Stimulated activated naive CD8-positive, alpha-beta T cell treated with anti-CD3 and anti-CD28 coated beads, Interleukin-15, Interleukin-2, amounts not matched to agents 100 ng/mL and 50 ng/mL, for 24 hours (primary cell): Measurements from ENCODE around the gene CCDC51.

Experiments
- H3K27ac Mint-ChIP-seq: one replicate; pipeline ENCODE4 v1.8.0; 2021; ENCODE audit warnings: mild to moderate bottlenecking, mixed read lengths
- H3K27me3 Mint-ChIP-seq: one replicate; pipeline ENCODE4 v1.8.0; 2021; ENCODE audit warnings: mixed read lengths
- H3K36me3 Mint-ChIP-seq: one replicate; pipeline ENCODE4 v1.8.0; 2021; ENCODE audit warnings: low read depth, mixed read lengths
- H3K4me1 Mint-ChIP-seq: one replicate; pipeline ENCODE4 v1.8.0; 2021; ENCODE audit warnings: low read depth, mixed read lengths
- H3K4me3 Mint-ChIP-seq: one replicate; pipeline ENCODE4 v1.8.0; 2021; ENCODE audit warnings: mild to moderate bottlenecking, mixed read lengths
- H3K9me3 Mint-ChIP-seq: one replicate; pipeline ENCODE4 v1.8.0; 2021; ENCODE audit warnings: mixed read lengths

The CCDC51 gene

DNA sequence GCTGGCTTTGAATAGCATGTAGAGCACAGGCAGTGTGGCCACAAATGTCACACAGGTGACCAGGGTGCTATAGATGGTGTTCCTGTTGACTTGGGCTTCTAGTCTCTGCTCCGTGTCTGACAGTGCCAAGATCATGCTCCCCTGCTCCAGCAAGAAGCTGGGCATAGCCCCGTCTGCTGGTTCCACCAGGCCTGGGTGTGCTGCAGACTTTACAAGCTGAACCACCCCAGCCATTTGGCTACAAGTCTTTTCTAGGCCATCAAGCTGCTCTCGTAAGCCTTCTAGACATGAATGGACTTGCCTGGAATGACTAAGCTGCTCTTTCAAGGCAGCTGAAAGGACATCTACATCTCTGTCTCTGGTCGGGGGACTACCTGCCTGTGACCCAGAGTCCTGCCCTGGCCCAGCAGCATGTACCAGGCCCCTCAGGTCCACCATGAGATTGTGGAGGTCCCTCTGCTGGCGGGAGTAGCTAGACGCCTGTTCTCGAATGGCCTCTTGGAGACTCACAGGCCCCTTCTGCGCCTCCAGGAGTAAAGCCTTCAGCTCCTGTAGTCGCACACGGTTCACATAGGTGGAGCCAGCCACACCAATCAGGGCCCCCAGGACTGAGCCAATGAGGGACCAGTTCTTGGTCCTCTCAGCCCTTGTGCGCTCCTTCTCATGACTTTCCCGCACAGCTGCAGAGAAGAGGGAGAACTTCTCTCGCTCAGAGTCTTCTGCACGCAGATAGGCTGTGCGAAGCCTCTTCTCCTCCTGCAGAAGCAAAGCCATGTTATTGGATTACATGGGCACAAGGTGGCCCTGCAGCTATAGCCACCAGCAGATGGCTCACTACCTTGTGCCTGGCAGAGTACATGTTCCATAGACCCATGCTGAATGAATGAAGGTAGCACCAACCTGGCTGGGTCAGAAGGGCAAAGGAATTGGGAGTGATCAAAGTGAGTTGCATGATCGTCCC lies 7.2 kb downstream of the CCDC51 start:
- Mint-ChIP-seq H3K9me3 (no peaks in the 10 kb centered on the region), H3K36me3 (peaks cover 22% of the 10 kb centered on the region), H3K4me1 (peaks cover 7% of the 10 kb centered on the region), H3K27me3 (peaks cover 8% of the 10 kb centered on the region), H3K4me3 (no peak overlapping the region), H3K27ac (no peak overlapping the region)

DNA sequence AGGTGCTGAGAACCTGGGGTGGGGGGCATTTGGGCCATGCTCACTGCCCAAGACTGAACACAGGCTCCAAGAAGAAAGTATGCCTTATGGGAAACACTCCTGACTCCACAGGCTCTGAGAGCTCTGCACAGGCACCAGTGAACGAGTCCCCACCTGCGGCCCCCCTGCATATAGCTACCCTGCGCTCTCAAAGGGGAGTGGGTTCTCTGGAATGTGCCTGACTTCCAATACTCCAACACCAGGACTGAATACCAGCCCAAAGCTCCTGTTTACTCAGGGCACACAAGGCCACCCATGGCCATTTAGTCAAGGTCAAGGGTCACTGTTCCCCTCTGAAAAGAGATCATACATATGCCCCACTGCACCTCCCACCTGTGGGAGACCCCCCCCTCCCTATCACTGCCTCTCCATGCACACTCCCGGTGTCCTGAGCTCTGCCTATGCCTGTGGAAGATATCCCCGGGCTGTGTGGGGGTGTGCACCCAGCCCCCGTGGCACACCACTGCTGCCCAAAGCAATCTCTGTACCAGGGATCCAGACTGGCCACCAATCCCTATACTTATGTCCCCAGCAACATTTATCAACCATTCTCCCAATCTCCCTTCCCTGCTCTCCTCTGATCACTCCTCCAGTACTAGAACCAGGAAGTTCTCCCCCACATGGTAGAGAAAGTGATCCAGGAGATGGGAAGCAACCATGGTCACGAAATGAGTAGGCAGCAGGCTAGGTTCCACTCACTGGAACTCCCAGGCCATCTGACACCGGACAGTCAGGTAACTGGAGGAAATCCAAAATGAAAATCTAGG lies 8.5 kb downstream of the CCDC51 start:
- peaks cover 22% of the 10 kb centered on the region for H3K36me3 Mint-ChIP-seq
- peak overlapping the region; percentile 9 for H3K4me3 Mint-ChIP-seq
- H3K27ac Mint-ChIP-seq, result no peak overlapping the region
- H3K27me3 Mint-ChIP-seq, result peaks cover 8% of the 10 kb centered on the region
- H3K4me1 Mint-ChIP-seq, result peaks cover 5% of the 10 kb centered on the region
- no peaks in the 10 kb centered on the region for H3K9me3 Mint-ChIP-seq

DNA sequence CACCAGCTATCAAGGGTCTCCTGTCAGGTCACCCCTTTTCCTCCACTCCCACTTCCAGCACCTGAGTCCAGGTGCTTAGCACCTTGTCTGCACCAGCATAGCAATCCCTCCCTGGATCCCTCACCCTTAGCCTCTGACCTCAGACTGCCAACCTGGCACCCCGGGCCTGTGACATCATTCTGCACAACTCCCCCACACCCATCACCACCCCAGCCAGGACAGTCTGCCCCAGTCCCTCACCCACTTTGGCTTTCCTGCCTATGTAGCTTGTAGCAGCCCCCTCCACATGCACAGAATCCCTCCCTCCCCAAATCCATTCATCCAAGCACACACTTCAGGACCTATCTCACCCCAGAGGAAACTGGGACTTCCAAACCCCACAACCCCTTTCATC lies 9.2 kb downstream of the CCDC51 start:
- H3K9me3 Mint-ChIP-seq, result no peaks in the 10 kb centered on the region
- peaks cover 5% of the 10 kb centered on the region for H3K4me1 Mint-ChIP-seq
- H3K36me3 Mint-ChIP-seq, result peaks cover 22% of the 10 kb centered on the region
- no peak overlapping the region for H3K27ac Mint-ChIP-seq
- peak overlapping the region; percentile 9 for H3K4me3 Mint-ChIP-seq
- peaks cover 8% of the 10 kb centered on the region for H3K27me3 Mint-ChIP-seq

DNA sequence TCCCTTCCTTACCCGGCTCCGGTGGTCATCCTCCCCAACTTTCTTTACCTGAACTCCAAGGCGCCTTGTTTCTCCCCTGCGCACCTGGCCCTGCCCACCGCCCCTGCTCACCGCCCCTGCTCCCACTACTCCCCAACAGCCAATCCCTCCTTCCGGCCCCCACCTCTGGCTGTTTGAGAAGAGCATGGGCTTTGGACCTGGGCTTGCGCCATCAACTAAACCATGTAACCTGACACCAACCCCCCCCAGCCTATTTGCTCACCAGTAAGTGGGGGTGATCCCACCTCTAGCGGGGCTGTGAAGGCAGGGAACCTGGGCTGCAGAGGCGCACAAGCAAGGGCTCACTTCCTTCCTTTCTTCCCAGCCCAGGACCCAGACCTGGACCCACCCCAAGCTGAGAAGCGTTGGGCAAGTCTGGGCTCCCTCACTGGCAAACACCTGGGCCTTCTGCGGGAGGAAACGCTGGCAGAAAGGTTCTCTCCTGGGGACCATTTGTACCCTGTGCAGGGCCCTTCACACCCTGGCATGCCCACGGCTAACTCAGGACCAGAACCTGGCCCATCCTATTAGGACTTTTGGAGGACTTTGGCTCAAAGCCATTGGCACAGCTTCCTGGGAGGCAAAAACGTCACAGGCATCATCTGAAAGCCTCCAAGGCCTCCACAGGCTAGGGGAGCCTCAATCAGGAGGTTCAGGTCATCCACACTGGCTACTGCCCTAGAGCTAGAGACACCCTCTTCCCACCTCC lies 9.8 kb downstream of the CCDC51 start, which contains the start of gene PLXNB1:
Gene PLXNB1, minus strand, starts transcription at position 127 of the 748 bp plus-strand sequence. CDS start 5,475 bp downstream, outside the sequence.
- Mint-ChIP-seq H3K27ac (peak within 1 kb of the TSS; percentile 36), H3K27me3 (peaks cover 8% of the 10 kb centered on the region), H3K9me3 (no peaks in the 10 kb centered on the region), H3K4me1 (peaks cover 5% of the 10 kb centered on the region), H3K36me3 (peaks cover 22% of the 10 kb centered on the region), H3K4me3 (peak within 1 kb of the TSS; percentile 73)

DNA sequence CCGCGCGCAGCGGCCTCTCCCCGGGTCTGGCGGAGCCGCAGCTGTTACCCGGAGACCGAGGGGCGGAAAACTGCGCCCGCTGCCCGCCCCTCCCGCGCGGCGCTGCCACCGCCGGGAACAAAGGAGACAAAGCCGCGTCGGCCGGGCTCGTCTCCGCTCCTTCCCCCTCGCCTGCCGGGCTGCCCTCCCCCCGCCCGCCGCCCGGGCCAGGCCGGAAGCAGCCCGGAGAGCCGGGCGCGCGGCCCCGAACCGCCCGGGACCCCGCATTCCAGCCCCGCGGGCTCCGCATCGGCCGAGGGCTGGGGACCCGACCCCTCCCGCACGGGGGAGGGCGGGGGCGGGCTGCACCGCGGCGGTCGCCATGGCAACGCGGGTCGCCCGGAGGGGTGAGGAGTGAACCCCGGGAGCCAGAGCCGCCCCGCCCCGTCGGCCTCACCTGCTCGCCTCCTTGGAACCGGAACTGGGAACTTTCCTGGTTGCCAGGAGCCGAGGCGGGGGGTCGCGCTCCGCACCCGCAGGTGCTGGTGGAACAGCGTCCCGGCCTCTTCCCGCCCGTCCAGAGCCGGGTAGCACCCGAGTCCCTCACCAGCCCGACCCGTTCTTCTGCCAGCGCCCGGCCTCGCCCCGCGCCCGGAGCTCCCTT lies 10.5 kb downstream of the CCDC51 start:
- Mint-ChIP-seq H3K4me3 (peak overlapping the region; percentile 73), H3K9me3 (no peaks in the 10 kb centered on the region), H3K27ac (peak overlapping the region; percentile 36), H3K27me3 (peaks cover 8% of the 10 kb centered on the region), H3K36me3 (peaks cover 21% of the 10 kb centered on the region), H3K4me1 (peaks cover 5% of the 10 kb centered on the region)

DNA sequence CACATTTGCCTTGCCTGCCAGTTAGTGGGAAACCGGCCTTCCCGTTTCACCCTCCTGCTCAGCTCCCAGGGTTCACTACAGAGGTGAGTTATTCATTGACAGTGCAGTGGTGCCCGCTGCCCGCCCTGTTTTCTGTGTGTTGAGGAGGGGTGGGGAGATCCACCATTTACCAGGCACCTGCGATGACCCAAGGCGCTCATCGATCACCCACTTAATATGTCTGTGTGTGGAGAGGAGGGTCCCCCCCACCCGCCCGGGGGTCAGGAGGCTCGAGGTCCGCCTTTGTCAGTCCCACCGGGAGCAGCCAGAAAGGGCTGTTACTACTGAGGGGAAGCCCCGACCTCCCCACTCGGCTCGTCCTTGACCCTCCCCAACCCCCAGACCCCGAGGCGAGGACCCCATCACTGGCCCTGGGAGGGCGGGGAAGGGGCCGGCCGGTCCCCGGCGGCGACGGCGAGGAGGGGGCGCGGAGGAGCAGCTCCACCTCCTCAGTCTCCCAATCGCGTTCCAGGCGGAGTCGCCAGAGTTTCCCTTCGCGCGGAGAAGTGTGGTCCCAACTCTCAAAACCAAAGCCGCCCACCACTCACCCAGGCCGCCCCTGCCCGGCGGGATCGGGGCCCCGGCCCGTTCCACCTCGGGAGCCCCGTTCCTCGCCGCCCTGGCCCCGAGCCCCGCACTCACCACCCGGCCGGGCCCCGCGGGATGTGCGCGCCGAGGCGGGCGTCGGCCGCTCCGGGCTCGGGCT lies 11.2 kb downstream of the CCDC51 start:
- peaks cover 14% of the 10 kb centered on the region for H3K36me3 Mint-ChIP-seq
- H3K27ac Mint-ChIP-seq, result no peak overlapping the region
- peak overlapping the region; percentile 41 for H3K4me3 Mint-ChIP-seq
- no peaks in the 10 kb centered on the region for H3K9me3 Mint-ChIP-seq
- no peaks in the 10 kb centered on the region for H3K4me1 Mint-ChIP-seq
- H3K27me3 Mint-ChIP-seq, result peaks cover 8% of the 10 kb centered on the region

DNA sequence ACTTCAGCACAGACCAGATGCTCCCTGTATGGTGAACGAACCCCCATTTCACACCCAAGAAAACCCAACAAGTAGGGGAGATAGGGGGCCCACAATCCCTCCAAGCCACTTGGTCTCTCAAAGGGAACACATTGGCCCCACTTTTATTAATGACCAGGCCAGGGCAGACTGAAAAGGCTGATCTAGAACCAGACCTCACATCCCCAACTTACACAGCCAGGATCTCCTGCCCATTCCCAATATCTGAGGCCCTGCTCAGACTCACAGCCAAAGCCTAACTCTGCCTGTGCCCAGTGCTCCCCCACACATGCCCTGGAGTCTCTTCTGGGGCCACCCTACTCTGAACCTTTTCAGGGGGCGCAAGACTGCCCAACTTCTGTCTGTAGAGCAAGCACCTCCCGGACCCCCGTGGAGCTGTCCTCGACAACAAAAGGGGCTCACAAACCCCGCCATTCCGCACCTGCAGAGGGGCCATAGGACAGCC lies 11.8 kb downstream of the CCDC51 start:
- Mint-ChIP-seq H3K4me1 (no peaks in the 10 kb centered on the region), H3K27ac (no peak overlapping the region), H3K9me3 (no peaks in the 10 kb centered on the region), H3K27me3 (peaks cover 8% of the 10 kb centered on the region), H3K36me3 (peaks cover 11% of the 10 kb centered on the region), H3K4me3 (peak overlapping the region; percentile 41)

DNA sequence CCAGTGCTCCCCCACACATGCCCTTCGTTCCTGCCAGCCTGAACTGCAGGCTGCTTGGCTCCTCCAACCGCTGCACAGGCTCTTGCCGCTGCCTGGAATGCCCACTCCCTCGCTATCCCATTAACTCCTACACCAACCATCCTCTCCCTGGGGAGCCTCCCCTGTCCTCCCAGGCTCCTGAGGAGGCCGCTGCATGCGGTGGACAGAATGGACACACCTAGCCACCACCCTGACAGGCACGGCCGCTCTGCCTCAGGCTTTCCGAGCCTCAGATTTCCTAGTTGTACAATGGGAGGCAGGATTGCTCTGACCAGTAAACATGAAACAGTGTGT lies 12.3 kb downstream of the CCDC51 start:
- peaks cover 9% of the 10 kb centered on the region for H3K36me3 Mint-ChIP-seq
- peaks cover 8% of the 10 kb centered on the region for H3K27me3 Mint-ChIP-seq
- peak overlapping the region; percentile 40 for H3K4me3 Mint-ChIP-seq
- H3K9me3 Mint-ChIP-seq, result no peaks in the 10 kb centered on the region
- H3K27ac Mint-ChIP-seq, result no peak overlapping the region
- no peaks in the 10 kb centered on the region for H3K4me1 Mint-ChIP-seq

DNA sequence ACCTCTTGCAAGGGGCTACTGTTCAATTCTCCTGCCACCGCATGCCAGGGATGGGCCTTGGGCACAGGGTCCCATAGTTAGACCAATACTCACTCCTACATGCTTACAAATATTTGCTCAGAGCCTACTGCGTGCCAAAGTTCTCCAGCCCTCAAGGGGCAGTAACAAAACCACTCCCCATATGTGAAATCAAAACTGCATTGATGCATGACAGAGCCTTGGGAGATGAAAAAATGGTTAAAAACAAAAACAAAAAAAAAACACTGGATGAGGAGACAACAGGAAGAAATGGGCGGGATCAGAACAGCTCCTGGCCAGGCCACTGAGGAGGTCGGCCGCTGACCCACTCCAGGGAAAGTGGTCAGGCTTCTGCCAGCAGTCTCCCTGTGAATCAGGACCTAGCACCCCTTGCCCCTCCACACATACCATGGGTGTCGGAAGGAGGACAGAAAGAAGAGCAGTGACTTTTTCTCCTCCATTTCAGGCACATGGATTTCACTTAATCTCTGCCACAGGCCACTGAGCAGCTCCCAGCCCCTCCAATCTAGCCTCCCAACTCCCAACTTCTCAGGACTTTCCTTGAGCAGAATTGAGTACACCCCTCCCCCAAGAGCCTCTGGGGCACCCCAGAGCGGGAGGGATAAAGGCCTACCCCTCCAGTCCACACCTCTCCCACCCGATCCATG lies 12.8 kb downstream of the CCDC51 start:
- no peaks in the 10 kb centered on the region for H3K4me1 Mint-ChIP-seq
- no peak overlapping the region for H3K4me3 Mint-ChIP-seq
- H3K27ac Mint-ChIP-seq, result no peak overlapping the region
- peaks cover 6% of the 10 kb centered on the region for H3K36me3 Mint-ChIP-seq
- H3K27me3 Mint-ChIP-seq, result peaks cover 8% of the 10 kb centered on the region
- no peaks in the 10 kb centered on the region for H3K9me3 Mint-ChIP-seq

DNA sequence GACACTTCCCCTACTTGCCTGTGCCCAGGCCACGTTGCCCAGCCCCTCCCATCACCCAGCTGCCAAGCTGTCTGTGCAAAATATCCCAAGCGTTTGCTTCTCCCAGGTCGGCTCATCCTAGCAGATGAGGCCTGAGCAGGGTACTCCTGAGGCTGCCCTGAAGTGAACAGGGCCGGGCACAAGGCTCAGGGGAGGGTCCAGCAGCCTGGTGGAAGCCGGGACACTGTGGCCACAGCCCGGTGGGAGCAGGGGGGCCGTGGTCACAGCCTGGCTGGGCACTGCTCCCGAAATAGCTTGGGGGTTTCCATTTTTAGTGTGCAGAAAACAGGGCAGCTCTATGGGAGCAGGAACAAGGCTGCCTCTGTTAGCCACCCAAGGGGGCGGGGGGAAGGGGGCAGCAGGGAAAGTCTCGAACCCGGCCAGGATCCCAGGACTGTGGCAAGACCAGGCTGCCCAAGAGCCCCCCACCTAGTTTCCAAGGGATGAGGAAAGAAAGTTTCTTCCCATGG lies 13.5 kb downstream of the CCDC51 start:
- Mint-ChIP-seq H3K4me1 (no peaks in the 10 kb centered on the region), H3K27me3 (peaks cover 8% of the 10 kb centered on the region), H3K27ac (no peak overlapping the region), H3K36me3 (no peaks in the 10 kb centered on the region), H3K9me3 (no peaks in the 10 kb centered on the region), H3K4me3 (no peak overlapping the region)

DNA sequence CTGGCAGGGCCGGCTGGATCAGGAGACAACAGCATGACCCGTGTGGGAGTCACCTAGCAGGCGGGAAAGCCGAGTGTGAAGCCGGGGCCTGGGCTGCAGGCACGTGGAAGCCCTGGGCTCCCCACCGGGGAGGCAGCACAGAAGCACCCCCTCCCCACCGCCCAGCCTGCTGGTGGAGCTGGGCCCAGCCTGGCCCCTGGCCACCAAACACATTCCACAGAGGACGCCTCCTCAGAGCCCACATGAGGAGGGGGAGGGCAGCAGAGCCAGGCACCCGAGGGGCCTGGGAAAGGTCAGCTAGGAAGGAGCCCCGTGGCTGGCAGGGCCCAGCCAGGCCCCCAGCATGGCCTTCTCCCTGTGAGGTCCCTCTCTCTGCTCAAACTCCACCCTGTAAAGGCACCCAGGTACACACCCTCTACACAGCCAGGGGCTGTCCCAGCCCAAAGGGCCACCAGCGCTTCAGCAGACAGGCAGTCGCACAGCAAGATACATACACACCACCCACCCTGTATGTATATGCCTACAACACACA lies 14.6 kb downstream of the CCDC51 start:
- no peaks in the 10 kb centered on the region for H3K36me3 Mint-ChIP-seq
- H3K4me3 Mint-ChIP-seq, result no peak overlapping the region
- H3K27ac Mint-ChIP-seq, result no peak overlapping the region

DNA sequence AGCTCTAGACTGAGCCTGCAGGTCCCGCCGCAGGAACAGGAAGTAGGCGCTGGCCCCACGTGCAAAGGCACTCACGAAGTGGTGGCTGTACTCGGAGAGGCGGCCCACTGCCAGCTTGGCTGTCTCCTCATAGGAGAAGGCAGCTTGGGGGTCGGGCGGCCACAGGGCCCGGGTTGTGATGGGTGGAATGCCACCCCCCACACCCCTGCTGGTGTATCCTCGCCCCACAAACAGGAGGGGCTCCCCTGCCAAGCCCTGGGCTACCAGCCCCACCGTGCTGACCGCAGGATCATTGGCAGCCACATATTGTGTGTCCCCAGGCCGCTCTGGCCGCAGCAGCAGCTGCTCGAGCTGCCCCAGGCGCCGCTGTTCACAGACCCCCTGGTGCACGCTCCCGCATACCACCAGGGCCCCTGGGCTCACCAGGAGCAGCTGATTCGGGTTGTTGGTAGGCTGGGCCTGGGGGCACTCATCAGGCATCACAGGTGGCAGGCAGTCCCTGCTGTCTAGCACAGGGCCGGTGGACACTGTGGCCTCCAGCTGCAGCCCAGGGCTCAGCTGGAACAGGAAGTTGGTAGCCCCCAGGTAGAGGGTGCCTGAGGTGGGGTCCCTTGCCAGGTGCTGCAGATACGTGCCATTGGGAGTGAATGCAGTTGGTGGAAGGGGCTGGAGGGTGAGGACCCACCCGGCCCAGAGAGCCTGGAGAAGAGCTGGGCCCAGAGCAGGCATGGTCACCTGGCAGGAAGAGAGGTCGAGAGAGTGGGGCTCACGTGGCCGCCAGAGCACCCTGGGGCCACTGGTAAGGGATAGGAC lies 15.8 kb downstream of the CCDC51 start:
- Mint-ChIP-seq H3K4me3 (no peak overlapping the region), H3K27me3 (peaks cover 8% of the 10 kb centered on the region), H3K36me3 (no peaks in the 10 kb centered on the region), H3K9me3 (no peaks in the 10 kb centered on the region), H3K4me1 (no peaks in the 10 kb centered on the region), H3K27ac (no peak overlapping the region)

More for the DNA sequence above, 14.6 kb downstream of the CCDC51 start:
- H3K27me3 Mint-ChIP-seq, result peaks cover 8% of the 10 kb centered on the region
- H3K4me1 Mint-ChIP-seq, result no peaks in the 10 kb centered on the region
- H3K9me3 Mint-ChIP-seq, result no peaks in the 10 kb centered on the region
